Measurements from ENCODE around the gene XYLT2. TPM values are rescaled to one million over a fixed set of nuclear protein-coding genes. Genes with fewer than 3 reads are reported as not detected.

XYLT2 gene
- total RNA-seq, 4 donors from 2014 or later: 23.5 to 41.3 (median 34.6) TPM

- H3K4me3 ChIP-seq (ENCODE audit: low read depth, poor library complexity, severe bottlenecking): no peak overlapping the region
- intact Hi-C loops (cut with DNase I; ENCODE audit: low total_unique reads): no loop called here
- WGBS, 2 donors: 54 to 57% methylated on average over 13 of the region's 13 CpGs
- peak in 1 of 2 donors; percentile 85 for DNase-seq (ENCODE audit: low spot score in 2 of 2)
- TF ChIP-seq POLR2A (IDR thresholded peaks at IDR 0.05): no peak
- TF ChIP-seq, protein P1, sequence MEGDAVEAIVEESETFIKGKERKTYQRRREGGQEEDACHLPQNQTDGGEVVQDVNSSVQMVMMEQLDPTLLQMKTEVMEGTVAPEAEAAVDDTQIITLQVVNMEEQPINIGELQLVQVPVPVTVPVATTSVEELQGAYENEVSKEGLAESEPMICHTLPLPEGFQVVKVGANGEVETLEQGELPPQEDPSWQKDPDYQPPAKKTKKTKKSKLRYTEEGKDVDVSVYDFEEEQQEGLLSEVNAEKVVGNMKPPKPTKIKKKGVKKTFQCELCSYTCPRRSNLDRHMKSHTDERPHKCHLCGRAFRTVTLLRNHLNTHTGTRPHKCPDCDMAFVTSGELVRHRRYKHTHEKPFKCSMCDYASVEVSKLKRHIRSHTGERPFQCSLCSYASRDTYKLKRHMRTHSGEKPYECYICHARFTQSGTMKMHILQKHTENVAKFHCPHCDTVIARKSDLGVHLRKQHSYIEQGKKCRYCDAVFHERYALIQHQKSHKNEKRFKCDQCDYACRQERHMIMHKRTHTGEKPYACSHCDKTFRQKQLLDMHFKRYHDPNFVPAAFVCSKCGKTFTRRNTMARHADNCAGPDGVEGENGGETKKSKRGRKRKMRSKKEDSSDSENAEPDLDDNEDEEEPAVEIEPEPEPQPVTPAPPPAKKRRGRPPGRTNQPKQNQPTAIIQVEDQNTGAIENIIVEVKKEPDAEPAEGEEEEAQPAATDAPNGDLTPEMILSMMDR (IDR thresholded peaks at IDR 0.05): no peak
Measured at GRCh38 chr17:50344731-50345365, 1.1 kb upstream of the XYLT2 start.

DNA sequence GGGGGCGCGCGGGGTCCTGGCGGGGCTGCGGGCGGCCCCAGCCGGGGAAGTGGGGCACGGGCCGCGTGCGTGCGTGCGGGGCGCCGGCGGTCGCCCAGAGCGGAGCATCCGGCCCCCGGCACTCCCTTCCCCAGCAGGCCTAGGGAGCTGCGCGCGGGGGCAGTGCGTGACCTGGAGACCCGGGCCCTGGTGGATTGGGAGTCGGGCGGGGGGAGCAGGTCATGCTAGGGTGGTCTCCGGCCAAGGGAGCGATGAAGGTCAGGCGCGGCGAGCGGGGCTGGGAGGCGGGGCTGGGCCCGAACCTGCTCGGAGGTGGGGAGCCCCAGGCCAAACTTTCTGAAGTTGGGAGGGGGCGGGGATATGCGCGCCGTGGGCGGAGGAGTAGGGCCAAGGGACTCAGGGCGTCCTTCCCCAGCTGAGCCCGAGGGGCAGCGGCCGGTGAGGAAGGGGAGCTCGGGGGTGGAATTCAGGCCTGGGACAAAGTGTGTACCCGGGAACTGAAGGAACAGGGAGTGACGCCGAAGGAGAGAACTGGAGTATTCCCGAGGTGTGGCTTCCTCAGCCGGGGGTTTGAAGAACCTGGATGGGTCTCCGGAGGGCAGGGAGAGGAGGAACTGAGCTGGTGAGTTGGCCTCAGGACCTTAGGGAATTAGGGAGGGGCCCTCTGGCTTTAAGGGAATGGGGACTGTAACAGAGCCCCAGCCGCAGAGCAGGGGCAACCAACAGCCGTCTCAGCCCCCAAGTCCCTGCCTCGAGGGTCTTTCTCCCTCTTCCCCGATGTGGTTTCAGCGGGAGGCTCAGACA, 589 bp downstream of the XYLT2 start:
- peak; percentile 45 to 90 for DNase-seq (ENCODE audit: low spot score in 2 of 2)
- 0% methylated on average over 31 to 40 of the region's 57 CpGs for WGBS, 2 donors
- intact Hi-C loops (cut with DNase I; ENCODE audit: low total_unique reads): no loop called here
- TF ChIP-seq, protein P1 (IDR thresholded peaks at IDR 0.05): no peak
- no peak for TF ChIP-seq POLR2A (IDR thresholded peaks at IDR 0.05)
- peak overlapping the region; percentile 47 for H3K4me3 ChIP-seq (ENCODE audit: low read depth, poor library complexity, severe bottlenecking)

GRCh38 chr17:50347117-50347893, 1.4 kb downstream of the XYLT2 start:
- DNase-seq (ENCODE audit: low spot score in 2 of 2): no peak
- intact Hi-C loops (cut with DNase I; ENCODE audit: low total_unique reads): no loop called here

DNA sequence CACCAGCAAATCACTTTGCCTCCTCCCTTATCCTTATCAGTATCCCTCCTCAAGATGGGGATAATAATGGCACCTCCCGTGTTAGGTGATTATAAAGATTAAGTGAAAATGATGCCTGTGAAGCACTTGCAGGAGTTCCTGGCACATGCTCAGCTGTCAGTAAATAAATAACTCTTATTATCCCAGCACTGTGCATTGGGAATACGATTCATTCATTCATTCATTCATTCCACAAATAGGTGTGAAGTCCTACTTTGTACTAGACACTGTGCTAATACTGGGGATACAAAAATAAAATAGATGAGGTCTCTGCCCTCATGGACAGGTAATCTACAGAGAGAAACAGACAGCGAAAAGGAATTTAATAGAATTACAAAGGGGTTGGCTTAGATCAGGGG, 2.0 kb downstream of the XYLT2 start:
- DNase-seq (ENCODE audit: low spot score in 2 of 2): no peak
- TF ChIP-seq POLR2A (IDR thresholded peaks at IDR 0.05): no peak
- TF ChIP-seq, protein P1 (IDR thresholded peaks at IDR 0.05): no peak
- WGBS, 2 donors: 59 to 69% methylated on average over 3 of the region's 3 CpGs
- H3K4me3 ChIP-seq (ENCODE audit: low read depth, poor library complexity, severe bottlenecking): no peak overlapping the region
- intact Hi-C loops (cut with DNase I; ENCODE audit: low total_unique reads): no loop called here

More at GRCh38 chr17:50347117-50347893, 1.4 kb downstream of the XYLT2 start:
- WGBS, 2 donors: 20 to 30% methylated on average over 16 to 17 of the region's 17 CpGs
- TF ChIP-seq, protein P1 (IDR thresholded peaks at IDR 0.05): no peak
- no peak for TF ChIP-seq POLR2A (IDR thresholded peaks at IDR 0.05)
- H3K4me3 ChIP-seq (ENCODE audit: low read depth, poor library complexity, severe bottlenecking): peak overlapping the region; percentile 47

- intact Hi-C loops (cut with DNase I; ENCODE audit: low total_unique reads): no loop called here
- no peak for TF ChIP-seq POLR2A (IDR thresholded peaks at IDR 0.05)
- TF ChIP-seq, protein P1 (IDR thresholded peaks at IDR 0.05): no peak
- no peak overlapping the region for H3K4me3 ChIP-seq (ENCODE audit: low read depth, poor library complexity, severe bottlenecking)
- WGBS, 2 donors: 56 to 67% methylated on average over 7 of the region's 7 CpGs
- DNase-seq (ENCODE audit: low spot score in 2 of 2): peak in 1 of 2 donors; percentile 81
Measured at GRCh38 chr17:50348522-50349242, 2.8 kb downstream of the XYLT2 start.
